Heart right ventricle (tissue), 16 donors: ENCODE results near the gene PSENEN. TPM values are rescaled to one million over a fixed set of nuclear protein-coding genes. Genes with fewer than 3 reads are reported as not detected.

Experiments
- ATAC-seq, 8 donors: fragments of 200-7000 bp; cut with Tn5 transposase; one replicate each; pipeline ENCODE4 v1.9.1; 2020; ENCODE audit warnings: mild to moderate bottlenecking in 8 of 8, moderate library complexity in 8 of 8, moderate number of reproducible peaks in 1 of 8
- DNase-seq, 2 donors: peaks; one replicate each; pipeline ENCODE4 v3.0.0-alpha.2; 2020
- H3K27ac ChIP-seq, 10 donors: fragments of 200-600 bp; sonication (generic) in 2 of 10; one replicate each; pipeline versions ENCODE4 v1.5.0 to v1.8.0; 2020 to 2022; ENCODE audit warnings: mild to moderate bottlenecking in 3 of 10
- H3K27me3 ChIP-seq, 7 donors: fragments of 200-600 bp; one replicate each; pipeline ENCODE4 v1.8.0; 2021 to 2022; ENCODE audit warnings: mild to moderate bottlenecking in 2 of 7
- H3K36me3 ChIP-seq, 9 donors: fragments of 200-600 bp; sonication (generic) in 1 of 9; one replicate each; pipeline versions ENCODE4 v1.5.0 to v1.8.0; 2020 to 2022; ENCODE audit warnings: mild to moderate bottlenecking in 2 of 9
- H3K4me1 ChIP-seq, 9 donors: fragments of 200-600 bp; sonication (generic) in 1 of 9; one replicate each; pipeline versions ENCODE4 v1.5.0 to v1.8.0; 2020 to 2022; ENCODE audit warnings: mild to moderate bottlenecking in 4 of 9
- H3K4me3 ChIP-seq, 10 donors: fragments of 200-600 bp; sonication (generic) in 2 of 10; one replicate each; pipeline versions ENCODE4 v1.5.0 to v1.8.0; 2020 to 2022; ENCODE audit warnings: mild to moderate bottlenecking in 7 of 10, moderate library complexity in 2 of 10
- H3K9me3 ChIP-seq, 11 donors: fragments of 200-600 bp in 10 of 11; sonication (generic) in 2 of 11; one replicate each; pipeline versions ENCODE4 v1.5.0 to v1.8.0; 2013 to 2022; ENCODE audit warnings: mild to moderate bottlenecking in 2 of 11, control low read depth in 1 of 11, moderate library complexity in 1 of 11
- WGBS, 2 donors: extraction: QIAGEN DNeasy Blood & Tissue Kit; methylation state at CpG; one replicate each; pipeline ENCODE4 v1.1.7; 2013; ENCODE audit warnings: inconsistent platforms in 1 of 2; 5-methylcytosine and 5-hydroxymethylcytosine counted together
- intact Hi-C, 10 donors: fragments of 100-400 bp; cut with DNase I; formaldehyde crosslinking; loops; one replicate each; pipeline versions ENCODE4 v1.11.1 to v1.14.2; 2022
- polyA plus RNA-seq, 2 donors: library from polyadenylated mRNA; stranded (reverse); fragments of 200-250 nt; gene quantifications; one replicate each; pipeline ENCODE4 v1.2.3, GENCODE V29; 2013
- total RNA-seq, 10 donors: library from RNA; stranded (reverse); fragmentation: NEBNext Ultra II Directional in 3 of 10; extraction: Animal tissue kit (Norgen Biotek cat#: 25700) in 3 of 10; gene quantifications; one replicate each; pipeline versions ENCODE4 v1.2.1 to v1.2.4, GENCODE V29; 2021 to 2023
- TF ChIP-seq, protein P1 (sequence below), 9 donors: fragments of 200-600 bp; sonication (generic) in 2 of 9; IDR thresholded peaks; one replicate each; pipeline versions ENCODE4 v1.5.0 to v1.8.0; 2021 to 2022; ENCODE audit warnings: antibody characterized with exemption in 9 of 9, mild to moderate bottlenecking in 5 of 9, moderate library complexity in 1 of 9
- donor health status: Arrhythmogenic right ventricular cardiomyopathy.
- donor health status: ischemic (EF 13 %, LVEDD 7.1; RV severe dilation, severe dysfunction).
- donor health status: healthy with polysubstance abuse.
- donor health status: DM: no; HTN: yes; CAD: no.
- donor health status: DM: no; HTN: no; CAD: no.
- donor health status: ischemic (EF 25% LVEDD 6.9; RV normal size, moderate dysfunction).
- donor health status: ischemic (EF 25% LVEDD 5.7; RV mildly dilated, moderate dysfunction).
- donor health status: healthy.
- donor health status: DM: yes; HTN: yes; CAD: no.
- donor health status: Ischemic cardiomyopathy.
- donor health status: ischemic (EF 35%, LVEDD 5.7; RV mildly dilated, moderate dysfunction).
- donor health status: nonischemic (EF 11% LVEDD 7.7; RV severe dilation, severe dysfunction).
- donor health status: DM: yes; HTN: yes; CAD: no.
- donor health status: PGD.
- donor health status: ischemic (EF 29% LVEDD 5.4; RV normal size, mild dysfunction).
- donor health status: nonischemic (EF 23%, LVEDD 6.1; RV moderate dilation, normal function).

The PSENEN gene
- total and polyA plus RNA-seq, 12 donors: 34.8 to 149 (median 47.2) TPM

DNA sequence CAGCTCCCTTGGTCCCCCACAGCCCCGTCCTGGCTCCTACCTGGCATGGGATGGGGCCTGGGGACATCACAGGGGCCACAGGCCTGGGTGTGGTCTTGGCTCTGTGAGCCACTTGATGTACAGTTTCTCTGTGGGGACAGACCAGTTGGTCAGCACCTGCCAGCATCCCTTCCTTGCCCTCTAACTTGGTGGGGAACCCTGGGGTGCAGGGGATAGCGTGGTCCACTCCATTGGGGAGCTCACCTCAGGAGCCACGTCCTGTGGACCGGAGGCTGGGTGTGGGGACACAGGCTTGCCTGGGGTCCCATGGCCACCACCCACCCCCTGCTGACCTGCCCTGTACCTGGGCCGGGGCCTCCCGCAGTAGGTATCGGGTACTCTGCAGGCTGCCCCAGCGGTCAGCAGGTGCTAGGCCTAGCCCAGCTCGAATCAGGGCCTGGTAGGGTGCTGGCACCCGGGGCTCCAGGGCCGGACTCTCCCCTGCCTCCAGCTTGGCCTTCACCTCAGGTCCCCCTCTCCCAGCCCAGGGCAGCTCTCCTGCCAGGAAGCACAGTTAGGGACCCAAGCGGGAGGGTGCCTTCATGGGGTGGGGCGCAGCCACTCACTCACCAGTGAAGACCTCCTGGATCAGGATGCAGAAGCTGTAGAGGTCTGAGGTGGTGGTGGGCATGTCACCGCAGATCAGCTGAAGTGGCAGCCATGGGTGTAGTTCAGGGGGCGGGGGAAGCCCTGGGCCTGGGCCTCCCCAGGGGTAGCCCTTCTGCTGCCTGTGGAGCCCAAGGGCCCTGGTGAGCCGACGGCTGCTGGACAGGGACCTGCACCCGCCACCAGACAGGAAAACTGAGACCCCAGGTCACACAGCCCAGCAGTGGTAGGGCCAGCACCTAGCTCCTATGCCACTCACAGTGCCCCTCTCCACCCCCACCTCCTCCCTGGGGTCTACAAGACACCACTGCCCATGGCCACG, 44.8 kb downstream of the PSENEN start:
- ATAC-seq: no peak

DNA sequence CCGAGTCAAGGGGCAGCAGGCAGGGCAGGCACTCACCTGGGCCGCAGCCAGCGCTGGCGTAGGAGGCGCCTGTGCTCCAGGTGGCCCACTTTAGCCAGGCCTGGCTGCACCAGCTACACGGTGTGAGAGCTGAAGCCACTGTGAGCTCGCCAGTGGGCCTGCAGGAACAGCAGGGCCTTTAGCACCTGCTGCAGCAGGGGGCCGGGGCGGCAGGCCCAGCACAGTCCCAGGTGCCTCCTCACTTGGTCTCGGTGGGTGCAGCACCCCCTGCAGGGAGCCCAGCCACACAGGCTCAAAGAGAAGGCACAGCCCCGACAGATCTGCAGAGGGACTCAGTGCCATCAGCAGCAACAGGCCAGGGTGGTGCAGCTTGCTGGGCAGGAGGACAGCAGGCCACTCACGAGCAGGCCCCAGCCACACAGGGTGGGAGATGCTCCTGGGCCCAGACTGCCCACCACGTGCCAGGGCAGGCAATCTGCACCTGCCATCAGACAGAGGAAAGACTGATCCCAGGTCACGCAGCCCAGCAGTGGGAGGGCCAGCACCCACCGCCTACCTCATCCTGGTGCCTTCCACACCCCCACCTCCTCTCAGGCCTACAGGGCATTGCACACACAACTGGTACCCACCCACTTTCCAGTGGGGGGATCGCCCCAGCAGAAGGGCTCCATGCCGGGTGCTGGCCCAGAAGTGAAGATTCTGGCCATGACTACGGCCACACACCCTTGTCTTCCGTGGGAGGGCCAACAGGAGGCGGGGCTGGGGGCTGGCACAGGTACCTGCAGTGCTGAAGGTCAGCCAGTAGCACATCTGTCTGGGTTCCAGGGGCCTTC, 45.7 kb downstream of the PSENEN start:
- Histone ChIP-seq H3K9me3 (no peaks in the 10 kb centered on the region), H3K27ac (no peak overlapping the region), H3K4me3 (no peak overlapping the region), H3K4me1 (no peaks in the 10 kb centered on the region), H3K36me3 (no peaks in the 10 kb centered on the region), H3K27me3 (peaks cover 0 to 14% (median 7%) of the 10 kb centered on the region in 7 donors)
- intact Hi-C loops: no loop called here
- 58 to 63% methylated on average over 20 of the region's 20 CpGs for WGBS, 2 donors
- DNase-seq (no peak), ATAC-seq (peak in 2 of 8 donors; percentile 15 to 41)
- TF ChIP-seq, protein P1, sequence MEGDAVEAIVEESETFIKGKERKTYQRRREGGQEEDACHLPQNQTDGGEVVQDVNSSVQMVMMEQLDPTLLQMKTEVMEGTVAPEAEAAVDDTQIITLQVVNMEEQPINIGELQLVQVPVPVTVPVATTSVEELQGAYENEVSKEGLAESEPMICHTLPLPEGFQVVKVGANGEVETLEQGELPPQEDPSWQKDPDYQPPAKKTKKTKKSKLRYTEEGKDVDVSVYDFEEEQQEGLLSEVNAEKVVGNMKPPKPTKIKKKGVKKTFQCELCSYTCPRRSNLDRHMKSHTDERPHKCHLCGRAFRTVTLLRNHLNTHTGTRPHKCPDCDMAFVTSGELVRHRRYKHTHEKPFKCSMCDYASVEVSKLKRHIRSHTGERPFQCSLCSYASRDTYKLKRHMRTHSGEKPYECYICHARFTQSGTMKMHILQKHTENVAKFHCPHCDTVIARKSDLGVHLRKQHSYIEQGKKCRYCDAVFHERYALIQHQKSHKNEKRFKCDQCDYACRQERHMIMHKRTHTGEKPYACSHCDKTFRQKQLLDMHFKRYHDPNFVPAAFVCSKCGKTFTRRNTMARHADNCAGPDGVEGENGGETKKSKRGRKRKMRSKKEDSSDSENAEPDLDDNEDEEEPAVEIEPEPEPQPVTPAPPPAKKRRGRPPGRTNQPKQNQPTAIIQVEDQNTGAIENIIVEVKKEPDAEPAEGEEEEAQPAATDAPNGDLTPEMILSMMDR (IDR thresholded peaks at IDR 0.05): peak in 1 of 9 donors; percentile 19

More for the DNA sequence above, 44.8 kb downstream of the PSENEN start:
- intact Hi-C loops: no loop called here
- Histone ChIP-seq H3K9me3 (no peaks in the 10 kb centered on the region), H3K36me3 (peaks cover 0 to 8% (median 0%) of the 10 kb centered on the region in 9 donors), H3K4me1 (no peaks in the 10 kb centered on the region), H3K4me3 (no peak overlapping the region), H3K27me3 (peaks cover 0 to 6% (median 0%) of the 10 kb centered on the region in 7 donors), H3K27ac (no peak overlapping the region)
- TF ChIP-seq, protein P1 (IDR thresholded peaks at IDR 0.05): no peak
- DNase-seq: no peak
- WGBS, 2 donors: 86 to 88% methylated on average over 19 of the region's 19 CpGs

DNA sequence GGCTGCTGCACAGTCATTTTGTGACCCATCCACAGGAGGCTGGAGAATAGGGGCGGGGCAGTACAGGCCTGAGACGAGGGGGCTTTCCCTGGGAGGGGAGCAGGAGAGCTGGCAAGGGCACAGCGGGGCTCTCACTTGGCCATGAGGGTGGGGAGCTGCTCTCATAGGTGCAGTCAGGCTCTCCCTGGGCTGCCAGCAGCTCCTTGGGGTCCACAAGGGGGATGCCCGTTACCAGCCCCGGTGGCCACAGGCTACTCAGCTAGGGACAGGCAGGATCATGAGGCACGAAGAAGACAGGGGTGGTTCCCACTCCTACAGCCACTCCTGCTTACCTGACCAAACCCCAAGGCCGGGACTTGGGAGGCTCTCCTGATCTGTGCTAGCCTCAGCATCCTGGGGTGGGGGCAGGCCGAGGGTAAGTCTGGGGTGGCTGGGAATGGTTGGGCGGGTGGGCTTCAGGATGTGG, 46.4 kb downstream of the PSENEN start:
- 83 to 91% methylated on average over 9 of the region's 9 CpGs for WGBS, 2 donors
- Histone ChIP-seq H3K4me1 (no peaks in the 10 kb centered on the region), H3K9me3 (no peaks in the 10 kb centered on the region), H3K27me3 (peaks cover 0 to 20% (median 13%) of the 10 kb centered on the region in 7 donors), H3K4me3 (no peak overlapping the region), H3K27ac (no peak overlapping the region), H3K36me3 (no peaks in the 10 kb centered on the region)
- no peak for ATAC-seq
- DNase-seq: no peak
- intact Hi-C loops: no loop called here
- TF ChIP-seq, protein P1 (IDR thresholded peaks at IDR 0.05): no peak

DNA sequence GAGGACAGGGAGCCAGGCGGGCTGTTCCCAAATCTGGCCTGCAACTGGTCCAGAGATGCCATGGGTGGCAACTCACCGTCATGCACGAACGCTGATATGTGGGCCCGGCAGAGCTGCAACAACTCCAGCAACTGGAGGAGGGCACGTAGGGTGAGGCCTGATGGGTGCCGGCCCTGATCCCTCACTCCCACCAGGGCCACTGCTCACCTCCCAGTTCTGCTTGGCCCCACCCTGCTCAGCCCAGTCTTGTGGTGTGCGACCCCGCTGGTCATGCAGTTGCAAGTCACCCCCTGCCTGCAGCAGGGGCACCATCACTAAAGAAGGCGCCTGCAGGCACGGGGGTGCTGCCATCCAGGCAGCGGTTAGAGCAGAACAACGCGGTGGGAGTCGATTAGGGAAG, 46.9 kb downstream of the PSENEN start:
- Histone ChIP-seq H3K4me3 (no peak overlapping the region), H3K36me3 (no peaks in the 10 kb centered on the region), H3K27ac (no peak overlapping the region), H3K27me3 (peaks cover 0 to 22% (median 18%) of the 10 kb centered on the region in 7 donors), H3K4me1 (no peaks in the 10 kb centered on the region), H3K9me3 (no peaks in the 10 kb centered on the region)
- DNase-seq: no peak
- TF ChIP-seq, protein P1 (IDR thresholded peaks at IDR 0.05): no peak
- intact Hi-C loops: no loop called here
- 82 to 87% methylated on average over 15 of the region's 15 CpGs for WGBS, 2 donors
- no peak for ATAC-seq
